ENCODE results near the gene KREMEN1. TPM values are rescaled to one million over a fixed set of nuclear protein-coding genes. Genes with fewer than 3 reads are reported as not detected.

The KREMEN1 gene
- total RNA-seq, 6 donors from 2014 or later: 8.4 to 24.3 (median 15.9) TPM

- no peaks in the 10 kb centered on the region for H3K27me3 ChIP-seq
- no peak overlapping the region for H3K4me3 ChIP-seq
- no peaks in the 10 kb centered on the region for H3K9me3 ChIP-seq
- H3K27ac ChIP-seq: peak overlapping the region in 2 of 4 donors; percentile 37 to 56
- DNase-seq (peak in 1 of 2 donors; percentile 43), ATAC-seq (ENCODE audit: low FRiP score in 2 of 2) (no peak)
- peaks cover 0 to 14% (median 12%) of the 10 kb centered on the region in 4 donors for H3K4me1 ChIP-seq
- TF ChIP-seq POLR2A (IDR thresholded peaks at IDR 0.05) (no peak), CTCF (IDR thresholded peaks at IDR 0.05) (no peak), EP300 (IDR thresholded peaks at IDR 0.05) (no peak), POLR2AphosphoS5 (IDR thresholded peaks at IDR 0.05) (no peak)
- no peaks in the 10 kb centered on the region for H3K36me3 ChIP-seq
- WGBS, 2 donors: 79% methylated on average over 12 to 14 of the region's 14 CpGs
Measured at GRCh38 chr22:29216011-29216872, 143.4 kb downstream of the KREMEN1 start.

GRCh38 chr22:29216873-29217666, 144.2 kb downstream of the KREMEN1 start:
- Histone ChIP-seq H3K9me3 (no peaks in the 10 kb centered on the region), H3K36me3 (no peaks in the 10 kb centered on the region), H3K27ac (peak overlapping the region in 3 of 4 donors; percentile 32 to 56 (median 37)), H3K4me1 (peaks cover 0 to 14% (median 12%) of the 10 kb centered on the region in 4 donors), H3K27me3 (no peaks in the 10 kb centered on the region), H3K4me3 (no peak overlapping the region)
- TF ChIP-seq POLR2AphosphoS5 (IDR thresholded peaks at IDR 0.05): peak in 1 of 2 donors; percentile 35
- no peak for TF ChIP-seq EP300 (IDR thresholded peaks at IDR 0.05)
- peak in 1 of 2 donors; percentile 59 for DNase-seq
- ATAC-seq (ENCODE audit: low FRiP score in 2 of 2): peak; percentile 34 to 55
- WGBS, 2 donors: 51 to 72% methylated on average over 6 to 10 of the region's 14 CpGs

Small RNAs within 50 kb of the gene (small RNA-seq; reads per million reads assigned to genes)
- gene RNU6-1219P (0 reads per million in 4 donors), gene RNU6-810P (0 reads per million in 4 donors)

Other genes starting within 250 kb of the KREMEN1 start
- 10 to 100 TPM; 11.4 to 16.9 (median 14.4) TPM for gene ZNRF3, start 189.5 kb upstream of the KREMEN1 start, total RNA-seq
- not detected for gene C22orf31, start 11.2 kb upstream of the KREMEN1 start, total RNA-seq
- 10 to 100 TPM in 2 of 6 donors, 1 to 10 TPM in 4; 2.1 to 31.6 (median 8.4) TPM for gene EMID1, start 132.9 kb downstream of the KREMEN1 start, total RNA-seq
- gene RHBDD3, start 194.9 kb downstream of the KREMEN1 start, total RNA-seq: 10 to 100 TPM; 17.3 to 47.1 (median 27.9) TPM
- 100 to 1,000 TPM; 156 to 293 (median 183) TPM for gene EWSR1, start 195.2 kb downstream of the KREMEN1 start, total RNA-seq
- 10 to 100 TPM; 14.4 to 63.4 (median 36.1) TPM for gene GAS2L1, start 233.6 kb downstream of the KREMEN1 start, total RNA-seq
- gene RASL10A, start 242.7 kb downstream of the KREMEN1 start, total RNA-seq: 10 to 100 TPM in 1 of 6 donors, 1 to 10 TPM in 5; 1.2 to 33.5 (median 2.0) TPM

Data from upper lobe of left lung (tissue), 6 donors.